Measurements from ENCODE around the gene MAP2K5.
A peak's percentile ranks its signal among the peaks of the same experiment; 100 is the strongest.

Gene MAP2K5

GRCh38 chr15:67570875-67571647 is 28.6 kb downstream of the MAP2K5 start:
- no peak overlapping the region for H3K27ac ChIP-seq
- no peak for TF ChIP-seq CTCF (conservative IDR thresholded peaks at IDR 0.05)

GRCh38 chr15:67571648-67572415 is 29.3 kb downstream of the MAP2K5 start:
- no peak overlapping the region for H3K27ac ChIP-seq
- TF ChIP-seq CTCF (conservative IDR thresholded peaks at IDR 0.05) = no peak

GRCh38 chr15:67573194-67573593 is 30.7 kb downstream of the MAP2K5 start:
- no peak overlapping the region for H3K27ac ChIP-seq
- TF ChIP-seq CTCF (conservative IDR thresholded peaks at IDR 0.05) = no peak

- H3K27ac ChIP-seq = no peak overlapping the region
- TF ChIP-seq CTCF (conservative IDR thresholded peaks at IDR 0.05) = no peak
Observed at GRCh38 chr15:67575039-67575502, 32.6 kb downstream of the MAP2K5 start.

- H3K27ac ChIP-seq = peak overlapping the region; percentile 12; the same call in 1 of the 2 replicates
- no peak for TF ChIP-seq CTCF (conservative IDR thresholded peaks at IDR 0.05)
Observed at GRCh38 chr15:67578020-67578600, 35.6 kb downstream of the MAP2K5 start.

- no peak overlapping the region for H3K27ac ChIP-seq
- TF ChIP-seq CTCF (conservative IDR thresholded peaks at IDR 0.05) = no peak
Observed at GRCh38 chr15:67579164-67579563, 36.7 kb downstream of the MAP2K5 start.

- H3K27ac ChIP-seq = no peak overlapping the region
- TF ChIP-seq CTCF (conservative IDR thresholded peaks at IDR 0.05) = no peak
Observed at GRCh38 chr15:67579967-67580366, 37.5 kb downstream of the MAP2K5 start.
